HG03432 (cell line): ENCODE data around the gene GCH1.
"Not testable (repeated sequence)": the region's sequence is repeated elsewhere in the genome, so short reads cannot be mapped to it uniquely, and the experiment has no call there.

Experiments used
- ATAC-seq: cut with Tn5 transposase; IDR thresholded peaks from one replicate; pipeline ENCODE4 v1.9.1; 2021; ENCODE audit warnings: mild to moderate bottlenecking, moderate library complexity; ENCODE audit not compliant: unreplicated experiment

The GCH1 gene

DNA sequence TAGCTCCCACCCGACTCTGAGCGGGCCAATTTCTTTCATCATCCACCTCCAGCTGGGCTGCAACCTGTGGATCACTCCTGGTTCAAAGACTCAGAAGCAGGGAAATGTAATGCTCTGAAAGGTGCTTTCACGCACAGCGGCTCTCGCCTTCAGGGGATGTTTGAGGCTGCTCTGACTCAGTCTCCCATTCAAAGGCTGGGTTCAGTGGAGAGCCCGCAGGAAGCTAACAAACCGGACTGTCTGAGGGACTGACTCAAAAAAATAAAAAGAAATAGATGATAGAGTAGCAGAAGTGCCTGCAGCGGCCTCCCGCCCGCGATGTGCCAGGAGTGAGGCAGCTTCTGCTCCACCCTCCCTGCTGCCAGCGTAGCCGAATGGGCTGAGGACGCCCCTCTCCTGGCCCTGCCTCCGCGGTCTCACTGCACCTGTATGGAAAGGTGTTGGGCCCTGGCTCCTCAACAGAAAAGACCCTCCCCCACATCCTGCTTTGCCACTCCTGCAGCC, 98.0 kb downstream of the GCH1 start:
- ATAC-seq, result no peak

DNA sequence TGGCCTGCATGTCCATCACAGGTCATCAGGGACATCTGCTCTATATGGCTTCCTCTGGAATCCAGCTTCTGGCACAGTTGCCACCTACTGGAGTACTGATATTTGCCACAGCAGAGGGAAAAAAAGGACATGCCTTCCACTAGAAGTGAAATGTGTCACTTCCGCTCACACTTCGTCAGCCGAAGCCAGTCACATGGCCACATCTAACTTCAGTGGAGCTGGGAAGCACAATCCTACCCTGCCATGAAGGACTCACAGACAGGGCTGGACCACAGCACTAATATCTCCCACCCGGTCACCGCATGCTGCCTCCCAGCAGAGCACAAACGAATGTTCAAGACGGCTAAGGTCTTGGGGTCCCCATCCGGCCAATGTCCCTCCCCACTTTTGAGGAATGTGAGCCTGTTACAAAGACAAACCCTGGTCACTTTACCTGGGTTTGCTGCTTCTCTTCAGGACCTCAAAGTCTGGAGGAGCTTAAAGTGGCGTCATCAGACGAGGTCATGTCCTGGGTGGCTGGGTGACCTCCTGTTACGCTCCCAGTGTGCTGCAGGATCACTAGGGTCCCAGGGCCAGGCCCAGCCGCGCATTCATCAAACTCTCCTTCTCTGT, 98.6 kb downstream of the GCH1 start:
- no peak for ATAC-seq

DNA sequence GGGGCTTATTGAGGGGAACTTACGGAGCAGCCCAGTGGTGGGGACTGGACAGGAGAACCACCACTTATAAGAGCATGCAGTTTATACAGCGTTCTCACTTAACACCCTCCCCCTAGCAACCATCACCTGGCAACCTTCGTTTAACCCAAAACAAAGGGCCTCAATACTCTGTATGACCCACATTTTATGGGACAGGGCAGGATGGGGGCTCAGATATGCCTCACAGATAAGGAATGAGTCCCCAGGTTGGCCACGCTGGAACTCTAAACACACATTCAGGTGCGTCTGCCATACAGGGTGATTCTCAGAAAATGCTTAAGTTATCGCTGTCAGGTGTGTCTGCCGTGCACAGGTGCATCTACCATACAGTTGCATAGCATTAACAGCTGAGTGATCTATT, 99.2 kb downstream of the GCH1 start:
- ATAC-seq, result no peak

DNA sequence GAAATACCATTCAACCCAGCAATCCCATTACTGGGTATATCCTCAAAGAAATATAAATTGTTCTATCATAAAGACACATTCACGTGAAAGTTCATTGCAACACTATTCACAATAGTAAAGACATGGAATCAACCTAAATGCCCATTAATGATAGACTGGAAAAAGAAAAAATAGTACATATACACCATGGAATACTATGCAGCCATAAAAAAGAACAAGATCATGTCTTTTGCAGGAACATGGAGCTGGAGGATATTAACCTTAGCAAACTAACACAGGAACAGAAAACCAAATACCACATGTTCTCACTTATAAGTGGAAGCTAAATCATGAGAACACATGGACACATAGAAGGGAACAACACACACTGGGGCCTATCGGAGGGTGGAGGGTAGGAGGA, 101.1 kb downstream of the GCH1 start:
- not testable (repeated sequence) for ATAC-seq

DNA sequence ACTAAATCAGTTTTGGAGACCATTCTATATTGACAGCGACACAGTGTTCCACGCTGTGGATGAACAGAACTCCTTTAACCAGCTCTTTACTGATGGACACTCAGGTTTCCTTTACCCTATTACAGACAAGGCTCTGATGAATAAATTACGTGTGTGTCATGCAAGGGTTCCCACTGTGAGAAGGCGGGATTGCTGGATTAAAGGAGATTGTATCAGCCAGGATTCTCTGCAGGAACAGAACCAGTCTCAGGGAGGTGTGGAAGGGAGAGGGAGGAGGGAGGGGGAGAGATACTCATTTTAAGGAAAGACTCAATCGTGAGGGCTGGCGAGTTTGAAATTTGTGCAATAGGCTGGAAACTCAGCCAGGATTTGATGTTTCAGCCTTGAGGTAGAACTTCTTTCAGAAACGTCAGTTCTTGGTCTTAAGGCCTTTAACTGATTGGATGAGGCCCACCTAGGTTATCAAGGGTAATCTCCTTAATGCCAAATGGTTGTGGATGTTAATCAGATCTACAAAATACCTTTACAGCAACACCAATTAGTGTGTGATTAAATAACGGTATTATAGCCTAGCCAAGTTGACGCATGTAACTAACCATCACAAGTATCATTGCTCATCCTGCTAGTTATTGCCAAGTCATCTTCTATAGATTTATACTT, 104.0 kb downstream of the GCH1 start:
- ATAC-seq, result no peak

DNA sequence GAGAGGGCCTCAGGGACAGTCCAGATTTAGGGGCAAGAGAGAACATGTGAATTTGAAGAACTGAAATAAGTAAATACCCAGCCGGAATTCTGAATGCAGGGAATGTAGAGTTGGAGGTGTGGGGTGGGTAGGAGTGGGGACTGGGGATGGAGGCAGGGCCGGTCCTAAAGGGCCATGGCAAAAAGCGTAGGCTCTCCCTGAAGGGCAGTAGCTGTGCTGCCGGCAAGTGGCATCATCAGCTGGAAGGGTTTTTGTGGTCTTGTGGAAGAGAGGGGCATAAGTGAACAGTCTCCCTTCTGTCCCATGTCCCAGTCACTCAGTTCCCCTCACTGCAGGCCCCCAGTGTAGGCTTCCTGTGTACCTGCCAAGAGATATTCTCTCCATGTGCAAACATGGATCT, 104.6 kb downstream of the GCH1 start:
- ATAC-seq, result no peak

DNA sequence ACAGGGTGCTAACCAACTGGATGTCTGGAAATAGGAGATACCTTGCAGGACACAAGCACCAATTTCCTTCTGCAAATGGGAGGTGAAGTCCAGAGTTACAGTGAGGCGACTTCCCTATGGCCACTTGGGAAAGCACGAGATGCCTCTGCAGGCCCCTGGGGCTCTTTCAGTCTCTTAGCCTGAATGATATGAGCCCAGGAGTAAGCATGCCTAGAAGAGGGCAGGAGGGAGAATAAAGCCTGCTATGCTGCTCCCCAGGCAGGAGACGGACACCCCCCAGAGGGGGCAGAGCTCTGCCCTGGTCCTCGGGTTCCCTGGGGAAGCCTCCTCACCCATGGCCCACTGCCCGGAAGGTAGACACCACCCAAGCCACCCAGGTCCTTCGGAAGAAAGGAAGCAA, 105.1 kb downstream of the GCH1 start:
- ATAC-seq, result no peak

DNA sequence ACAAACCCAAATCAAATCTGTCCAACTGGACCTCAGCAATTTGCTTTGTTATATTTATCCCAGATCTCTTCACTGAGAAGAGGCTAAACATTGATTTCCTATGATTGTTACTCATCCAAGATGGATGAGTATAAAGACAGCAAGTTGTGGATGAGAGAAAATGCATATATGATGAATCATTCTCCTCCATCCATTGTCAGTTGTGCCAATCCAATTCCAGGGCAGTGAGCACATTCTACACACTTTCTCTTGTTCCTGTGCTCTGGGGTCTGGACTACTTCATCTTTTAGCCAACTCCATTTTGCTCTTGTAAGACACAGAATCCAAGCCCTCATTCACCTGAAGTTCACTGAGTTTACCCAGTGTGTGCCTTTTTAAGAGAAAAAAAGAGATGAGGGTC, 105.7 kb downstream of the GCH1 start:
- ATAC-seq, result no peak

DNA sequence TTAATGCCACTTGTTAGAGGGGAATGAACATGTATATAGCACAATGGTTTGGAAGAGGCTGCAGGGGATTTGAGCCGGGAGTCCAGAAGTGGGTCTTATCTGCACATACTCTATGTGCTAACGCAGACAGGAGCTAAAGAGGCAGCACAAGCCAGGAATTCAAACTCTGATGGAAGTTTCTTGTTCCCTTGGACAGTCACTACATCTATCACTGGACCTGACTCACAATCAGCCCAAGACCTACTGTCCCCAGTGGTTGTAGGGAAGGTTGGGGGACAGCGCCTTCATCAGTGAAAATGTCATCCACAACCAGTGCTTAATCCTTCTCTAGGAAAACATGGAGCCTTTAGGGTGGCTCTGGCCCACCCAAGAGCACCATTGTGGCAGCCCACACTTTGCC, 107.8 kb downstream of the GCH1 start:
- no peak for ATAC-seq

DNA sequence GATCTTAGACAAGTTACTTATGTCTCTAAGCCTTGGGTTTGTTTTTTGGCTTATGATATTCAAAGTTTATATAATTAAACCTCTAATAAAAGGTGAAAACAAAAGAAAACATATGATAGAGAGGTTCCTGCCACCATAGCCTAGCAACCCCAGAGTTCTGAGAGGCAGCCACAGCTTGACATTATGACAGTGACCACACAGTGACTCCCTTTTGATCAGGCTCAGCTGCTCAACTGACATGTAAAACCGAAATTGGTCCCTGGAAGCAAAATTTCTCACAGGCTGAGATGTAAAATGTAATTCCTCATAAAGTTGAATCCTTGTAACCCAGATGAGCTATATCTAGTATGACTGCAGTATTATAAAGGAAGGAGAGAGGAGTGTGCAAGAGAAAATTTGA, 108.5 kb downstream of the GCH1 start:
- no peak for ATAC-seq

DNA sequence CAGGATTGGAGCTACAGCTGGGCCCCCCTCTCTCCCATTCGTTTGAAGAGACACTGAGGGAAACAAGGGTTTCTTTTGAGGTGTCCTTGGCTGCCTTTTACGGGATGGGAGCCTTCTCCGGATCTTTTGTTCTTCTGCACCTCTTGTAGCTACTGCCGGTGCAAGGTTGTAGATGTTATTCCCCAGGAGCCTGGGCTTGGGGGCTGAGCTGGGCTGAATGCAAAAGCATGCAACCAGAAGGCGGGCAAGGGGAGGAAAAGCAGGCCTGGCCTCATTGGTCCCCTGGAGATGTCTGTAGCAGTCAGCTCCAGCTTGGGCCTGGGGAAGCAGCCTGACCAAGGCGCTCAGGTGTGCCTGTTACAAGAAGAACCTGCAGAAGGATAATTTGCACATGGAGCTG, 110.3 kb downstream of the GCH1 start:
- no peak for ATAC-seq
